ENCODE measurements around the gene MLX. TPM values are rescaled to one million over a fixed set of nuclear protein-coding genes. Genes with fewer than 3 reads are reported as not detected.
"Not testable (repeated sequence)": the region's sequence is repeated elsewhere in the genome, so short reads cannot be mapped to it uniquely, and the experiment has no call there.

Gene MLX
- total RNA-seq, 3 donors from 2014 or later, result 69.6 to 110 (median 103) TPM

DNA sequence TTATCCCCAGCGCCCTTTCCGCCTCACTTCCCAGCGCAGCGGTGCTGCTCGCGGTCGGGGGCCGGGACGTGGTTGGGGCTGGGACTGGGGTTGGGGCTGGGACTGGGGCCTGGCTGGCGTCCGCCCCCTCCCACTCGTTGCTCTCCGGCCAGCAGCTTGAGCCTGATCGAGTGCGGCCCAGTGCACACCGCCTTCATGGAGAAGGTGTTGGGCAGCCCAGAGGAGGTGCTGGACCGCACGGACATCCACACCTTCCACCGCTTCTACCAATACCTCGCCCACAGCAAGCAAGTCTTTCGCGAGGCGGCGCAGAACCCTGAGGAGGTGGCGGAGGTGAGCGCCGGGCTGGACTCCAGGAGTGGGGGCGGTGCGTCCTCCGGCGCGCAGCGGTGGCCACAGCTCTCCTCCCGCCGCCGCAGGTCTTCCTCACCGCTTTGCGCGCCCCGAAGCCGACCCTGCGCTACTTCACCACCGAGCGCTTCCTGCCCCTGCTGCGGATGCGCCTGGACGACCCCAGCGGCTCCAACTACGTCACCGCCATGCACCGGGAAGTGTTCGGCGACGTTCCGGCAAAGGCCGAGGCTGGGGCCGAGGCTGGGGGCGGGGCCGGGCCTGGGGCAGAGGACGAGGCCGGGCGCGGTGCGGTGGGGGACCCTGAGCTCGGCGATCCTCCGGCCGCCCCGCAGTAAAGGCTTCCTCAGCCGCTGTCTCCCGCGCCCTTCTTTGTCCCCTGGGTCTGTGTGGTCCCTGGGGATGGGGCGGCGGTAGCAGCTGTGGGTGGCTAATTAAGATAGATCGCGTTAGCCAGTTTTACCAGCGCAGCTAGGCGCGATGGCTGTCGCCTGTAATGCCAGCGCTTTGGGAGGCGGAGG is 12.4 kb upstream of the MLX start:
- peak; percentile 88 to 93 (median 92) for DNase-seq
- Histone ChIP-seq H3K4me1 (ENCODE audit: low read depth) (peaks cover 25% of the 10 kb centered on the region), H3K36me3 (ENCODE audit: low read depth) (no peaks in the 10 kb centered on the region), H3K4me3 (peak overlapping the region; percentile 72), H3K9me3 (no peaks in the 10 kb centered on the region)
- peak; percentile 92 for ATAC-seq
- TF ChIP-seq, protein P1, sequence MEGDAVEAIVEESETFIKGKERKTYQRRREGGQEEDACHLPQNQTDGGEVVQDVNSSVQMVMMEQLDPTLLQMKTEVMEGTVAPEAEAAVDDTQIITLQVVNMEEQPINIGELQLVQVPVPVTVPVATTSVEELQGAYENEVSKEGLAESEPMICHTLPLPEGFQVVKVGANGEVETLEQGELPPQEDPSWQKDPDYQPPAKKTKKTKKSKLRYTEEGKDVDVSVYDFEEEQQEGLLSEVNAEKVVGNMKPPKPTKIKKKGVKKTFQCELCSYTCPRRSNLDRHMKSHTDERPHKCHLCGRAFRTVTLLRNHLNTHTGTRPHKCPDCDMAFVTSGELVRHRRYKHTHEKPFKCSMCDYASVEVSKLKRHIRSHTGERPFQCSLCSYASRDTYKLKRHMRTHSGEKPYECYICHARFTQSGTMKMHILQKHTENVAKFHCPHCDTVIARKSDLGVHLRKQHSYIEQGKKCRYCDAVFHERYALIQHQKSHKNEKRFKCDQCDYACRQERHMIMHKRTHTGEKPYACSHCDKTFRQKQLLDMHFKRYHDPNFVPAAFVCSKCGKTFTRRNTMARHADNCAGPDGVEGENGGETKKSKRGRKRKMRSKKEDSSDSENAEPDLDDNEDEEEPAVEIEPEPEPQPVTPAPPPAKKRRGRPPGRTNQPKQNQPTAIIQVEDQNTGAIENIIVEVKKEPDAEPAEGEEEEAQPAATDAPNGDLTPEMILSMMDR (IDR thresholded peaks at IDR 0.05), result no peak
- intact Hi-C loops (cut with DNase I, micrococcal nuclease), result no loop called here

DNA sequence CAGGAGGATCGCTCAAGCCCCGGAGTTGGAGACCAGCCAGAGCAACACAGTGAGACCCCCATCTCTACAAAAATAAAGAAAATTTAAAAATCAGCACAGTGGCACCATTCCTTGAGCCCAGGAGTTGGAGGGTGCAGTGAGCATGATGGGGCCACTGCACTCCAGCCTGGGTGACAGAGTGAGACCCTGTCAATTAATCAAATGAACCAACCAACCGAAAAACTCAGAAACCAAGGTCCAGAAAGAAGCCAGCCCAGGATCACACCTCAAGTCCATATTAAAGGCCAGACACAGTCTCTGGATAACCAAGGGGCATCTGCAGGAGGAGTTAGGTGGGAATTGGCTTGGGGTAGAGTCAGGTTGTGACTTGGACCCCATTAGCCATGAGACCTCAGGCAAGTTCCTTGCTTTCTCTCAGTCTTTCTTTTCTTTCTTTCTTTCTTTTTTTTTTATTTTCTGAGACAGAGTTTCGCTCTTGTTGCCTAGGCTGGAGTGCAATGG is 11.7 kb upstream of the MLX start:
- TF ChIP-seq, protein P1 (IDR thresholded peaks at IDR 0.05), result no peak
- Histone ChIP-seq H3K4me1 (ENCODE audit: low read depth) (peaks cover 31% of the 10 kb centered on the region), H3K36me3 (ENCODE audit: low read depth) (no peaks in the 10 kb centered on the region), H3K9me3 (no peaks in the 10 kb centered on the region), H3K4me3 (peak overlapping the region; percentile 72)
- no peak for ATAC-seq
- intact Hi-C loops (cut with DNase I, micrococcal nuclease), result no loop called here
- no peak for DNase-seq

DNA sequence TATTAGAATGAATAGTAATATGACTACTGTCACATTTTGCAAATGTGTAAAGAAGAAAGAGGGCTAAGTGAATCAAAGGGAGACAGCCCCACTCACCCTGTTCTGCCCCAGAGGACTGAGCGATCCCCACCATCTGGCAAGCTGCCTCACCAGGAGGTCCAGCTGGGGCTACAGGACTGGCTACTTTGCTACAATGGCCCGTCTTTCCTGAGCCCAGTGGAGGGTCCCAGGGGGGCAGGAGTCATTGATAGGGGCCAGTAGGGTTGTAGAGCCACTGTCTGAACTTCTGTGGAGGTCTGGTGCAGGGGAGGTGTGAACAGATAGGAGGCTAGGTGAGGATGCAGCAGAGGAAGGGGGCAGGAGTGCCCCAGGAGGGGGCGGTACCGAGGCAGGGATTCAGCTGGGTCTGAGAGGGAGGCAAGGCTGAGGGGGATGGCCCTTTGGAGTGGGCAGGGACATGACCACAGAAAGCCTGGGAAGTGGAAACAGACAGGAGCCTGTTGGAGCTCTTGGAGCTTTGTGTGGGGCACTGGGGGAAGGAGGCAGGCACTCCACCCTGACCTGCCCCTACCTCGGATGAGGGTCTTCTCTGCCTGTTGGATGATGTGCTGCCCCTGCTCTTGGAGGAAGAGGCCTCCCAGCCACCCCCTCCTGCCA is 10.8 kb upstream of the MLX start:
- peak in 1 of 3 donors; percentile 25 for DNase-seq
- intact Hi-C loops (cut with DNase I, micrococcal nuclease); ATAC-seq; H3K4me3 ChIP-seq; H3K9me3 ChIP-seq; H3K36me3 ChIP-seq (ENCODE audit: low read depth): not testable (repeated sequence)
- H3K4me1 ChIP-seq (ENCODE audit: low read depth), result peaks cover 31% of the 10 kb centered on the region

DNA sequence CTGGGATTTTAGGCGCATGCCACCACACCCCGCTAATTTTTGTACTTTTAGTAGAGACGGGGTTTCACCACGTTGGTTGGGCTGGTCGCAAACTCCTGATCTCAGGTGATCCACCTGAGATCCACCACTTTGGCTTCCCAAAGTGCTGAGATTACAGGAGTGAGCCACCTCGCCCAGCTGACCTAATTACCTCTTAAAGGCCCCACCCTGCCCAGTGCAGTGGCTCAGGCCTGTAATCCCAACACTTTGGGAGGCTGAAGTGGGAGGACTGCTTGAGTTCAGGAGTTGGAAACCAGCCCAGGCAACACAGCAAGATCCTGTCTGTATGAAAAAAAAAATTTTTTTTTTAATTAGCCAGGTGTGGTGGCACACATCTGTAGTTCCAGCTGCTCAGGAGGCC is 7.8 kb upstream of the MLX start:
- DNase-seq (peak in 1 of 3 donors; percentile 58), ATAC-seq (no peak)
- TF ChIP-seq, protein P1 (IDR thresholded peaks at IDR 0.05), result no peak

DNA sequence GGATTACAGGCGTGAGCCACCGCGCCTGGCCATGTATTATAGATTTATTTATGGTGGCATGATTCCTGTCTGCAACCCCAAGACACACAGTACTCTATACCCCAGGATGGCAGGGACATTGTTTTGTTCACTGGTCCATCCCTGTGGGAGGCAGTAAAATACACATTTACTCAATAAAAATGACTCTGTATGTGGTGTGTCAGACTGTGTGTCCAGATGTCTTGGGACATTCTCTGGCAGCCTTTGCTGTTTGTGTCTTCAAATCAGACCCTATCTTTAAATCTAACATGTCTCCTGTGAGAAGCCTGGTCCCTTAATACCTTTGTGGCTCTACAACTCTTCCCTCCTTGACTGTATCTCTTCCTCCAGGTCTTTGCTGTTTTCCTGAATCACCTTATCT is 6.7 kb upstream of the MLX start:
- TF ChIP-seq, protein P1 (IDR thresholded peaks at IDR 0.05), result no peak
- Histone ChIP-seq H3K9me3 (no peaks in the 10 kb centered on the region), H3K36me3 (ENCODE audit: low read depth) (no peaks in the 10 kb centered on the region), H3K4me1 (ENCODE audit: low read depth) (peaks cover 34% of the 10 kb centered on the region), H3K4me3 (no peak overlapping the region)
- no peak for DNase-seq
- intact Hi-C loops (cut with DNase I, micrococcal nuclease), result no loop called here
- no peak for ATAC-seq

More for the DNA sequence above, 7.8 kb upstream of the MLX start:
- Histone ChIP-seq H3K9me3 (no peaks in the 10 kb centered on the region), H3K36me3 (ENCODE audit: low read depth) (no peaks in the 10 kb centered on the region), H3K4me1 (ENCODE audit: low read depth) (peaks cover 37% of the 10 kb centered on the region), H3K4me3 (no peak overlapping the region)
- intact Hi-C loops (cut with DNase I, micrococcal nuclease), result no loop called here

DNA sequence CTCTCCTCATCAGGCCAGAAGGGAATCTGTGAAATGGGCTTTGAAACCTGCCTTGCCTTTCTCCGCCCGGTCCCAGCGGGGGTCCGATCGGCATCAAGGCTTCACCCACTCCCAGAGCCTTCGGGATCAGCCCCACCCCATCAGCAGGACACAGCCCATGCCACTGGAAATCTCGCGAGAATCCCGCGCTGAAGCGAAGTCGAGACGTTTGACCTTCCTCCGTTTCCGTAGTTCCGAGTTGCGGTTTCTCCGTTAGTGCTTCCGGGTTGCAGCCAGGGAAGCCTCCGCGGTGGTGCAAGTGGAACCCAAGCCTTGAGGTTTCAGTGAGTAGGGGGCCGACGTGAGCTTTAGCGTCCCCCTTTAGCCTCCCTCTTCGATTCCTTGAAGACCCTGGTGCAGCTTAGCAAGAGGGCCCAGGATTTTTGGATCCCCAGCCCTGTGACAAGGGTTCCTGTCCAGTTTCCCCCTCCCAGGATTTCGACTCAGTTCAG is 5.0 kb upstream of the MLX start, which contains the start of gene COASY:
TSS of gene COASY (plus strand) at position 252 of the 491 bp plus-strand sequence. CDS start 475 bp downstream, outside the sequence.
- Histone ChIP-seq H3K4me1 (ENCODE audit: low read depth) (peaks cover 40% of the 10 kb centered on the region), H3K36me3 (ENCODE audit: low read depth) (no peaks in the 10 kb centered on the region), H3K9me3 (no peaks in the 10 kb centered on the region), H3K4me3 (peak within 1 kb of the TSS; percentile 71)
- DNase-seq (peak; percentile 97), ATAC-seq (peak; percentile 85)
- intact Hi-C loops (cut with DNase I, micrococcal nuclease), result no loop called here
- TF ChIP-seq, protein P1 (IDR thresholded peaks at IDR 0.05), result no peak
